ENCODE results near the gene FOXRED2.

The FOXRED2 gene

GRCh38 chr22:36470162-36470993 lies 36.5 kb downstream of the FOXRED2 start:
- 0 out of 2 replicates have a peak overlapping the region, but pooled peaks have one; percentile 3 for H3K4me3 ChIP-seq (ENCODE audit: low read depth, low read length)
- TF ChIP-seq CTCF (IDR thresholded peaks at IDR 0.05; ENCODE audit: insufficient read depth, low read length, missing control alignments) = peak; percentile 95
- ChIA-PET CTCF (interaction anchor here (0.6 to 8.8 kb wide), 53 partner anchors 8 to 326 kb away, joined by 3 to 123 read pairs (median 5); partner anchors contain the start of genes APOL2, IFT27, MYH9 and TXN2), POLR2A (interaction anchor here (0.9 to 11.0 kb wide), 8 partner anchors 8 to 144 kb away, joined by 3 to 172 read pairs (median 5); partner anchors contain the start of gene MYH9)
- DNase-seq (ENCODE audit: low read depth, low spot score) = no peak

- POLR2A ChIA-PET = interaction anchor here (1.6 to 11.0 kb wide), 4 partner anchors 13 to 104 kb away, joined by 6 to 172 read pairs (median 10); partner anchors contain the start of genes MYH9 and TXN2
- no peak overlapping the region for H3K4me3 ChIP-seq (ENCODE audit: low read depth, low read length)
- no peak for DNase-seq (ENCODE audit: low read depth, low spot score)
- no peak for TF ChIP-seq CTCF (IDR thresholded peaks at IDR 0.05; ENCODE audit: insufficient read depth, low read length, missing control alignments)
- CTCF ChIA-PET = interaction anchor here (0.8 to 8.8 kb wide), 27 partner anchors 11 to 290 kb away, joined by 3 to 123 read pairs (median 5); partner anchors contain the start of genes MYH9 and TXN2
Measured at GRCh38 chr22:36469094-36469710, 37.6 kb downstream of the FOXRED2 start.

- ChIA-PET POLR2A (interaction anchor here (0.6 to 11.0 kb wide), 12 partner anchors 14 to 143 kb away, joined by 3 to 172 read pairs (median 4); partner anchors contain the start of genes MYH9 and TXN2), CTCF (interaction anchor here (1.0 to 8.8 kb wide), 14 partner anchors 10 to 289 kb away, joined by 3 to 123 read pairs (median 6); partner anchors contain the start of gene MYH9)
- no peak for TF ChIP-seq CTCF (IDR thresholded peaks at IDR 0.05; ENCODE audit: insufficient read depth, low read length, missing control alignments)
- H3K4me3 ChIP-seq (ENCODE audit: low read depth, low read length) = no peak overlapping the region
- DNase-seq (ENCODE audit: low read depth, low spot score) = peak; percentile 77
Measured at GRCh38 chr22:36467946-36468345, 38.9 kb downstream of the FOXRED2 start.

- POLR2A ChIA-PET = interaction anchor here (0.6 to 11.0 kb wide), 12 partner anchors 15 to 143 kb away, joined by 3 to 172 read pairs (median 4); partner anchors contain the start of genes MYH9 and TXN2
- H3K4me3 ChIP-seq (ENCODE audit: low read depth, low read length) = no peak overlapping the region
- TF ChIP-seq CTCF (IDR thresholded peaks at IDR 0.05; ENCODE audit: insufficient read depth, low read length, missing control alignments) = no peak
- no peak for DNase-seq (ENCODE audit: low read depth, low spot score)
- CTCF ChIA-PET = interaction anchor here (1.6 to 8.8 kb wide), 9 partner anchors 13 to 181 kb away, joined by 5 to 123 read pairs (median 22); partner anchors contain the start of gene MYH9
Measured at GRCh38 chr22:36467042-36467810, 39.6 kb downstream of the FOXRED2 start.

- ChIA-PET CTCF (interaction anchor here (0.8 to 8.8 kb wide), 4 partner anchors 80 to 165 kb away, joined by 4 to 123 read pairs (median 46); partner anchors contain the start of gene MYH9), POLR2A (interaction anchor here (1.2 to 11.0 kb wide), 4 partner anchors 11 to 137 kb away, joined by 3 to 172 read pairs (median 4); partner anchors contain the start of gene MYH9)
- no peak overlapping the region for H3K4me3 ChIP-seq (ENCODE audit: low read depth, low read length)
- DNase-seq (ENCODE audit: low read depth, low spot score) = no peak
- no peak for TF ChIP-seq CTCF (IDR thresholded peaks at IDR 0.05; ENCODE audit: insufficient read depth, low read length, missing control alignments)
Measured at GRCh38 chr22:36466258-36466657, 40.6 kb downstream of the FOXRED2 start.
